K562 treated with DMSO at 1 percent for 12 hours (cell line): ENCODE measurements around the gene BHLHE23. TPM values are rescaled to one million over a fixed set of nuclear protein-coding genes. Genes with fewer than 3 reads are reported as not detected.

Experiments used
- total RNA-seq: library from RNA; unstranded; fragments of 300-600 nt; gene quantifications from 2 replicates; pipeline ENCODE4 v1.2.3, GENCODE V29; 2022; ENCODE audit not compliant: insufficient read depth

Gene BHLHE23
- total RNA-seq, result not detected in 2 replicates

GRCh38 chr20:63006540-63007359 is at the start of gene BHLHE23:
BHLHE23 (minus strand) TSS chr20:63006964; CDS start chr20:63006774, 190 bp downstream.

Other genes with a start within 250 kb of the BHLHE23 start
- 11.6 and 12.8 TPM in 2 replicates for gene MRGBP, start 210.5 kb downstream of the BHLHE23 start, total RNA-seq
- 33.6 and 36.1 TPM in 2 replicates for gene OGFR, start 202.1 kb downstream of the BHLHE23 start, total RNA-seq
- 1.5 and 2.5 TPM in 2 replicates for gene COL9A3, start 189.9 kb downstream of the BHLHE23 start, total RNA-seq
- gene TCFL5, start 145.1 kb downstream of the BHLHE23 start, total RNA-seq, result 7.8 and 14.2 TPM in 2 replicates
- 7.3 and 33.6 TPM in 2 replicates for gene DIDO1, start 80.5 kb downstream of the BHLHE23 start, total RNA-seq
- 17.7 and 26.9 TPM in 2 replicates for gene GID8, start 68.8 kb downstream of the BHLHE23 start, total RNA-seq
- gene SLC17A9, start 54.3 kb downstream of the BHLHE23 start, total RNA-seq, result not detected in 2 replicates
- gene YTHDF1, start 209.2 kb upstream of the BHLHE23 start, total RNA-seq, result 20.4 and 45.3 TPM in 2 replicates
- 1.2 TPM in 1 of 2 replicates, not detected in the other for gene BIRC7, start 228.9 kb upstream of the BHLHE23 start, total RNA-seq
- gene NKAIN4, start 247.5 kb upstream of the BHLHE23 start, total RNA-seq, result not detected in 2 replicates